HG03095 (cell line): ENCODE results near the gene RAB3IL1.

Experiments
- ATAC-seq: cut with Tn5 transposase; IDR thresholded peaks from one replicate; pipeline ENCODE4 v1.9.1; 2021; ENCODE audit warnings: moderate library complexity; ENCODE audit not compliant: unreplicated experiment

Gene RAB3IL1

GRCh38 chr11:61921446-61921845 lies 4.1 kb upstream of the RAB3IL1 start:
- no peak for ATAC-seq

GRCh38 chr11:61919705-61920631 lies 2.6 kb upstream of the RAB3IL1 start:
- ATAC-seq = no peak

- no peak for ATAC-seq
Observed at GRCh38 chr11:61918938-61919704, 1.8 kb upstream of the RAB3IL1 start.

- ATAC-seq = no peak
Observed at GRCh38 chr11:61918251-61918937, 1.0 kb upstream of the RAB3IL1 start.

GRCh38 chr11:61916737-61917333 lies 531 bp downstream of the RAB3IL1 start:
- ATAC-seq = no peak

GRCh38 chr11:61914471-61915171 lies 2.7 kb downstream of the RAB3IL1 start:
- ATAC-seq = no peak

GRCh38 chr11:61913699-61914395 lies 3.5 kb downstream of the RAB3IL1 start:
- no peak for ATAC-seq

- no peak for ATAC-seq
Observed at GRCh38 chr11:61912991-61913698, 4.2 kb downstream of the RAB3IL1 start.

- no peak for ATAC-seq
Observed at GRCh38 chr11:61912530-61912898, 4.9 kb downstream of the RAB3IL1 start.

GRCh38 chr11:61911701-61912529 lies 5.5 kb downstream of the RAB3IL1 start:
- ATAC-seq = no peak

GRCh38 chr11:61911128-61911700 lies 6.2 kb downstream of the RAB3IL1 start:
- no peak for ATAC-seq

GRCh38 chr11:61910187-61911127 lies 6.9 kb downstream of the RAB3IL1 start:
- no peak for ATAC-seq

GRCh38 chr11:61908730-61909316 lies 8.5 kb downstream of the RAB3IL1 start:
- no peak for ATAC-seq

GRCh38 chr11:61907871-61908729 lies 9.3 kb downstream of the RAB3IL1 start:
- ATAC-seq = no peak

GRCh38 chr11:61907282-61907681 lies 10.1 kb downstream of the RAB3IL1 start:
- no peak for ATAC-seq

- no peak for ATAC-seq
Observed at GRCh38 chr11:61906522-61906909, 10.8 kb downstream of the RAB3IL1 start.
